Prostate gland (tissue), 2 donors: Measurements from ENCODE around the gene NOX3. TPM values are rescaled to one million over a fixed set of nuclear protein-coding genes. Genes with fewer than 3 reads are reported as not detected.

Experiments
- DNase-seq: peaks from one replicate; pipeline ENCODE4 v3.0.0-alpha.2; 2019; ENCODE audit warnings: low spot score
- H3K27ac ChIP-seq, 2 donors: fragments of 200-600 bp; sonication (generic); 2 replicates each; pipeline ENCODE4 v1.5.1; 2017 to 2019
- H3K27me3 ChIP-seq: fragments of 200-600 bp; sonication (generic); replicated peaks from 2 replicates; pipeline ENCODE4 v1.5.1; 2019; ENCODE audit not compliant: insufficient read depth
- H3K36me3 ChIP-seq, 2 donors: fragments of 200-600 bp; sonication (generic); 1 replicate in 1 of 2; 2 replicates in 1 of 2; pipeline versions ENCODE4 v1.5.1 to v1.8.1; 2017 to 2019
- H3K4me1 ChIP-seq: fragments of 200-600 bp; sonication (generic); replicated peaks from 2 replicates; pipeline ENCODE4 v1.5.1; 2019
- H3K4me3 ChIP-seq, 2 donors: fragments of 200-600 bp; sonication (generic); 2 replicates each; pipeline ENCODE4 v1.5.1; 2017 to 2019
- H3K9me3 ChIP-seq: fragments of 200-600 bp; sonication (generic); 2 replicates; pipeline ENCODE4 v1.5.1; 2017
- POLR2A ChIP-seq: fragments of 450-650 bp; IDR thresholded peaks from one replicate; pipeline ENCODE4 v1.6.1; 2016; ENCODE audit warnings: antibody characterized with exemption, mild to moderate bottlenecking
- POLR2AphosphoS5 ChIP-seq: sonication (generic); formaldehyde crosslinking; IDR thresholded peaks from one replicate; pipeline ENCODE4 v1.6.1; 2017; ENCODE audit warnings: antibody characterized with exemption
- WGBS: methylation state at CpG from one replicate; pipeline ENCODE4 v1.1.5; 2018; 5-methylcytosine and 5-hydroxymethylcytosine counted together
- intact Hi-C: fragments of 100-400 bp; cut with DNase I; formaldehyde crosslinking; loops from one replicate; pipeline ENCODE4 v1.14.2; 2022
- total RNA-seq, 2 donors: library from RNA; depleted of rRNA; stranded (reverse); fragments of >200 nt; gene quantifications; one replicate each; pipeline ENCODE4 v1.1.0, GENCODE V29; 2016
- TF ChIP-seq, protein P1 (sequence below), 4 experiments: fragments of 200-600 bp in 2 of 4; fragments of 450-650 bp in 2 of 4; sonication (generic) in 2 of 4; IDR thresholded peaks; 1 replicate in 3 of 4; 2 replicates in 1 of 4; pipeline ENCODE4 v1.5.1; 2016 to 2019; ENCODE audit warnings: antibody characterized with exemption in 4 of 4, mild to moderate bottlenecking in 2 of 4, moderate library complexity in 2 of 4

The NOX3 gene
- total RNA-seq, 2 donors from 2014 or later, result not detected

DNA sequence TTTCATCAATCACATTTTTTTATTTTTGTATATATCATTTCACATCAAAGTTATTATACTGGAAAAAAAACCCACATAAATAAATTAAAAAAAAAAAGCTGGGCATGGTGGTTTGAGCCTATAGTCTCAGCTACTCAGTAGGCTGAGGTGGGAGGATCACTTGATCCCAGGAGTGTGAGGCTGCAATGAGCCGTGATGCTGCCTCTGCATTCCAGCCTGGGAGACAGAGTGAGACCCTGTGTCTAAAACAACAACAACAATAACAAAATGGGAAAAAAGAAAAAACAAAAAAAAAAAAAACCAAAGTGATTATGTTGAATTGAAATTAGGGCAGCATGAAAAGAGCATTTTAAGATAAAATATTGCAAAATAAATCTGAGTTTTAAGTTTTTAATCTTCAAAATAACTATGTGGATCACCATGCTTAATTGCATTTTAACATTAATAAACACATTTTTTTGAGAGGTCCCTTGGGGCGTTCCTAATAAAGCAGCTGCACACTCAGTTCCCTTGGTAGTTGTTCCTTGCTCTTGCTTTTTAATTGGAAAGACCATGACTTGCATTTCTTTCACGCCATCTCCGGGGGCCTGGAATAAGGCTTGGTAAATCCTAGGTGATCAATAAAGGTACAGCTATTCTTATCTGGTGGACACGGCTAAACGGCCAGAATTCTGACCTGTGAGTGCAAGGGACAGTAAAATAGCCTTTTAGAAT, 15.1 kb downstream of the NOX3 start:
- Histone ChIP-seq H3K27me3 (no peaks in the 10 kb centered on the region), H3K4me1 (no peaks in the 10 kb centered on the region), H3K4me3 (no peak overlapping the region), H3K9me3 (no peaks in the 10 kb centered on the region), H3K27ac (no peak overlapping the region), H3K36me3 (no peaks in the 10 kb centered on the region)
- intact Hi-C loops, result no loop called here
- 52% methylated on average over 6 of the region's 6 CpGs for WGBS
- TF ChIP-seq POLR2A (no peak), POLR2AphosphoS5 (no peak)
- TF ChIP-seq, protein P1, sequence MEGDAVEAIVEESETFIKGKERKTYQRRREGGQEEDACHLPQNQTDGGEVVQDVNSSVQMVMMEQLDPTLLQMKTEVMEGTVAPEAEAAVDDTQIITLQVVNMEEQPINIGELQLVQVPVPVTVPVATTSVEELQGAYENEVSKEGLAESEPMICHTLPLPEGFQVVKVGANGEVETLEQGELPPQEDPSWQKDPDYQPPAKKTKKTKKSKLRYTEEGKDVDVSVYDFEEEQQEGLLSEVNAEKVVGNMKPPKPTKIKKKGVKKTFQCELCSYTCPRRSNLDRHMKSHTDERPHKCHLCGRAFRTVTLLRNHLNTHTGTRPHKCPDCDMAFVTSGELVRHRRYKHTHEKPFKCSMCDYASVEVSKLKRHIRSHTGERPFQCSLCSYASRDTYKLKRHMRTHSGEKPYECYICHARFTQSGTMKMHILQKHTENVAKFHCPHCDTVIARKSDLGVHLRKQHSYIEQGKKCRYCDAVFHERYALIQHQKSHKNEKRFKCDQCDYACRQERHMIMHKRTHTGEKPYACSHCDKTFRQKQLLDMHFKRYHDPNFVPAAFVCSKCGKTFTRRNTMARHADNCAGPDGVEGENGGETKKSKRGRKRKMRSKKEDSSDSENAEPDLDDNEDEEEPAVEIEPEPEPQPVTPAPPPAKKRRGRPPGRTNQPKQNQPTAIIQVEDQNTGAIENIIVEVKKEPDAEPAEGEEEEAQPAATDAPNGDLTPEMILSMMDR (IDR thresholded peaks at IDR 0.05), result no peak
- no peak for DNase-seq

DNA sequence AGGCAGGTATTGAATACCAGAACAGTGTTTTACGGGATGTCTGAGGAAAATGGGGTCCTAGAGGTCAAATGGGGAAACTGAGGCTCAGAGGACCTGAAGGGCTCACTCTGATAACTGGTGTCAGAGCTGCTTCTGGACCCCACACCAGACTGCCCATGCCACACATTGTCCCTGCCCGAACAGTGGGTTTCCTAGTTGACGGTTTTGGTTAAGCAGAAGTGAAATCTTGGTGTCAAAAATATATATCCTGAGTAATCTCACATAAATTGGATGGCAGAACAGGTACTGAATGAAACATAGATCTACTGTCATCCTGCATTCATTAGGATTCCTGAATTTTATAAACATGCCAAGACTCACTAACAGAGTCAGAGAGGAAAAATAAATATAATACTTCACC, 16.3 kb downstream of the NOX3 start:
- Histone ChIP-seq H3K9me3 (no peaks in the 10 kb centered on the region), H3K27me3 (no peaks in the 10 kb centered on the region), H3K4me1 (no peaks in the 10 kb centered on the region), H3K4me3 (no peak overlapping the region), H3K27ac (no peak overlapping the region), H3K36me3 (no peaks in the 10 kb centered on the region)
- intact Hi-C loops, result no loop called here
- WGBS, result 91% methylated on average over 3 of the region's 3 CpGs
- TF ChIP-seq POLR2A (no peak), POLR2AphosphoS5 (no peak)
- TF ChIP-seq, protein P1 (IDR thresholded peaks at IDR 0.05), result no peak
- no peak for DNase-seq

DNA sequence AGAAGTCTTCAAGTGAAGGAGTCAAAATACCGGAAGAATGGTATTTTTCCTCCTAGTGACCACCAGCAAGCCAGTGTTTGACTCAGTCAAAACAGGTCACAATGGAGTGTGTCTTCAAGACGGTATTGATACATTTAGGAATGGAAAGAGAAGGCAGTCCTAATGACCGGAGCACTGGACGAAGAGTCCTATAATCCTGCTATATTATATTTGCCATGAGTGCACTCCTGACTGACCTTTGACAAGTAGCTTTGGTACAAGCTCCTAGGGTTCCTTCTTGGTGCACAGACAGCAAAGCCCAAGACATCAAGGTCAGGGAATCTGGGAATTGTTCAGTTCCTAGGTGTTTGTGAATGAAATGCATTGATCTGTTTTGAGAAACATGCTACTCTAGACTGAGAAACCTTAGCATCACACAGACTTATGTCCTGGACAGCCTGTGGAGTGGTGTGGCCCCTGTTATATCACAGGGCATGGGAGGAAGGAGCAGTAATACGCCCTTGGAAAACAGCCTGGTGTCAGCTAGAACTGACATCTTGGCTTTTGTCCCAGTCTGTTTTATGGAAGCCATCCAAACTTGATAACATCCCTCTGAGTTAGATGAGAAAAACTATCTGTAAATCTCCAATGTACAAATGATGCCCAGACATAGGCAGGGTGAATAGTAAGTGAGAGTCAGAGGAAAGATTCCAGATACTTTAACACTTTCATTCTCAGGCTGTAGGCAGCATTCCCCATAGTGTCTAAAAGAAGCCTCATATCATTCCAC, 18.5 kb downstream of the NOX3 start:
- intact Hi-C loops, result no loop called here
- WGBS, result 61% methylated on average over 5 of the region's 5 CpGs
- Histone ChIP-seq H3K4me3 (no peak overlapping the region), H3K27ac (no peak overlapping the region), H3K27me3 (no peaks in the 10 kb centered on the region), H3K36me3 (no peaks in the 10 kb centered on the region), H3K9me3 (no peaks in the 10 kb centered on the region), H3K4me1 (no peaks in the 10 kb centered on the region)
- no peak for DNase-seq
- TF ChIP-seq POLR2A, result no peak
- TF ChIP-seq POLR2AphosphoS5, result no peak
- TF ChIP-seq, protein P1 (IDR thresholded peaks at IDR 0.05), result no peak

DNA sequence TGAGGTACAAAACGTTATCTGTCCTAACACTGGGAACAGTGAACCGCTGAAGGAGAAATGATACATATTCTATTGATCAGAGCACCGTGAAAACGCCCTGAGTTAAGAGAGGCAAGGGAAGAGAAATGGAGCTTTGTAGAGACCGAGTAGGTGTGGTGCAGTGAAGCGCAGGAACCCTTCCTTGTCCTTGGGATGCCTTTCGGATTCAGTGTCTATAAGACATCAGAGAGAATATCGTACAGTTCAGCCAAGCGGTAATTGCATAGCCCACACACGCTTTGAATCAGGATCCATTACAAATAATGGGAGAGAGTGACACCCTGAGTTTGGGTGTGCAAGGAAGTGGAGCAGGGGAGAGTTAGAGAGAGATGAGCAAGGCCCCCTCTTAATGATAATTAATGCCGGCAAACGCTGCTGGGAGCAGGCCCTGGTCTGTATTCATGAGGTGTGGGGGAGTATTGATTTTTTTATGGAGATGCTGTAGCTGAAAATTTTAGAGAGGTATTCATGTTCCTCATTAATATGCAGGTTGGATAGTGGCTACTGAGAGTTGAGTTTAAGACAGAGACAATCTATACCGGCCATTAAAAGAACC, 20.7 kb downstream of the NOX3 start:
- Histone ChIP-seq H3K4me1 (no peaks in the 10 kb centered on the region), H3K4me3 (no peak overlapping the region), H3K36me3 (no peaks in the 10 kb centered on the region), H3K27me3 (no peaks in the 10 kb centered on the region), H3K9me3 (no peaks in the 10 kb centered on the region), H3K27ac (no peak overlapping the region)
- TF ChIP-seq, protein P1 (IDR thresholded peaks at IDR 0.05), result no peak
- TF ChIP-seq POLR2AphosphoS5 (no peak), POLR2A (no peak)
- intact Hi-C loops, result no loop called here
- DNase-seq, result no peak
- 89% methylated on average over 13 of the region's 13 CpGs for WGBS
